NCI-H1436 (cell line): Measurements from ENCODE around the gene PDE4D.
A peak's percentile ranks its signal among the peaks of the same experiment; 100 is the strongest.

ENCODE experiments used
- DNase-seq: peaks from one replicate; lab custom pipeline; 2025; lab: John Stamatoyannopoulos, UW

Gene PDE4D

DNA sequence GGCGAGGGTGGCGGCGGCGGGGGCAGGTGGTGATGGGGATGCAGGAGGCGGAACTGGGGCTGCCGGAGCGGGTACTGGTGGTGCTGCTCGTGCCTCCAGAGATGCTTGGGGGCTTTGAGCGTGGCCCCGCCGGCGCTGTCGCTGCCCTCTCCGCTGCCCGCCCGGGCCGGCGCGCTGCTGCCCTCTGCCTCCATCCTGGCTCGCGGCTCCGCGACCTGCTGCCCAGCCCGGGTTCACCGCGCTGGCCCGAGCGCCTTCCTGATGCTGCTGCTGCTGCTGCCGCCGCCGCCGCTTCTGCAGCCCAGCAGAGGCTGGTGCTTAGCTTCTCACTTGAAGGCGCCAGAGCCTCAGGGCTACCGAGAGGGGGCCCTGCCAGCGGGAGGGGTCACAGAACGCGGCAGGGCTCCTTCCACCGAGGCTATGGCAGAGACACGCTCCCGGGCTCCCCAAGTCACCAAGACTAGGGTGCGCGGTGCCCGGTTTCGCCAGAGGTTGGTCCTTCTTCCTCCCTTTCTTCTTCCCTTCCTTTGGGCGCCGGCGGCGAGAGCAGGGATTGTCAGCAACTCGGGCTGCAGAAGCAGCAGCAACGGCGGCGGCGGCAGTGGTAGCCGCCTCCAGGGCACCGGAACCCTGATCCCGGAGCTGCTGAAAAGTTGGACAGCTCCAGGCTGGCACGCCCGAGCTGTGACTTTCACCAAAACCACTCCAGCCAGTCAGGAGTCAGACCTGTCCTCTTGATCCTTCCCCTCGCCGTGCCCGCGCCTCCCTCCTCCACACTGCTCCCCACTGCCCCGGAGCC is at the start of gene PDE4D:
Gene PDE4D, minus strand, starts transcription at position 298 of the 799 bp plus-strand sequence.
- peak; percentile 10 for DNase-seq

DNA sequence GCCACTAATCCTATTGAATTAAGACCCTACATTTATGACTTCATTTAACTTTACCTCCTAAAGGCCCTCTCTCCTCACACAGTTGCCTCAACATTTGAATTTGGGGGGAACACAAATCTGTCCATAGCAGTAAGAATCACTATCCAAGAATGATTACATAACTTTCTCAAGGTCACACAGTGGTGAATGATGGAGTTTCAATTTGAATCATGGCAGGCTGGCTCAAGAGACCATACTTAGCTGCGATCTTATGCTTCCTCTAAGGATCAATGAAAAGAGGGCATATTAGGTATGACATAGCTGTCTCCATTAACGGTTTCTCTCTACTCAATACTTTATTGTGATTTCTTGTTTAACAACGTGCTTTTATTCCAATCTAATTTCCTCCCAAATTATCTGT is 44.1 kb upstream of the PDE4D start:
- DNase-seq: no peak

DNA sequence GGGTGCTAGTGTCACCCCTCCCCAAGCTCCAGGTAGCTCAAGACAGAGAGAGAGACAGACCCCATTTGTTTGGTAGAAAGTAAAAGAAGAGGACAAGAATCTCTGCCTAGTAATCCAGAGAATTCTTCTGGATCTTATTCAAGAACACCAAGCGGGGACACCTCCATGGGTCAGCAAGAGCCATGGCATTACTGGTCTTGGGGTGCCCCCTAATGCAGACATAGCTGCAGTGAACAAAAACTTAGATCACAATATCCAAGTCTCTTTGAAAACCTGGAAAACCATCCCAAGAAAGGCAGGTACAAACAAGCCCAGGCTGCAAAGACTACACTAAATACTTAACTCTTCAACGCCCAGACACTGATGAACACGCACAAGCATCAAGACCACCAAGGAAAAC is 29.9 kb upstream of the PDE4D start:
- no peak for DNase-seq

DNA sequence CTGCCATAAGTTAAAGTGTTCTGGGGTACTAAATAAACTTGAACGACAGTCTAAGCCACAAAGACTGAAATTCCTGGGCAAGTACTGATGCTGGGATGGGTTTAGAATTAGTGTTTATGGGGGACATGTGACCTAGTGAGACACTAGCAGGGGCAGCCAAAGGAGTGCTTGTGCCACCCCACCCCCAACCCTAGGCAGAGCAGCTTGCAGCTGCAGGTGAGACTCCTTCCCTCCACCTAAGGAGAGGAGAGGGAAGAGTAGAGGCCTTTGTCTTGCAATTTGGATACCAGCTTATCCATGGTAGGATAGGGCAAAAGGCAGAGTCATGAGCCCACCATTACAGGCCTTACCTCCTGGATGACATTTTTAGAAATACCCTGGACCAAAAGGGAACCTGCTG is 28.7 kb upstream of the PDE4D start:
- DNase-seq: no peak

DNA sequence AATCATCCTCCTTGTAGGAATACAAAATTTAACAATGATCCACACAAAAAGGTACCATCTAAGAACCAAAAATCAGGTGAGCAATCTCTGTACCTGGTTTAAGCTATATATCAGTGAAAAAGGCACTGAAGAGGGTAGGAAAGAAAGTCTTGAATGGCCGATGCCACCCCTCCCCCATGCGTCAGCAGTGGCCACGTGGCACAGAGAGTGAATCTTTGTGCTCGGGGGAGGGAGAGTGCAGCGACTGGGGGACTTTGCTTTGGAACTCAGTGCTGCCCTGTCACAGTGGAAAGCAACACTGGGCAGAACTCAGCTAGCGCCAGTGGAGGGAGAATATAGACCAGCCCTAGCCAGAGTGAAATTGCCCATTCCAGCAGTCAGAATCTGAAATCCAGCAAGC is 28.3 kb upstream of the PDE4D start:
- DNase-seq: no peak

DNA sequence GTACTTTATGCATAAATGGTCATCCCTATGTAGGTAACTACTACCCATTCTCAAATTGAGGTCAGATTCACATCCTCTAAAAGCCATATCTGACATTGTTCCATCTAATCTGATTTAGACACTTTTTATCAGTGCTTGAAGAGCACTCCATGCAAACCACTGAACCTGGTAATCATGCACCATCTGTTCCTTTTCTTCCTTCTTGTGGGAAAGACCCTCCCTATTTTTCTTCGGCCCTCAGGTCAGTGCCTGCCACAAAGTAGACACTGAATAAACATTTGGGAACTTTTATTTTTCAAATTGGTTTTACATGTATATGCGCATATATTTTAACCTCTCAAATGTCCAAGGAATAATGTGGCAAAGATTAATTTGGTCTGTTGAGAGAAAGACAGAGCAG is 26.0 kb upstream of the PDE4D start:
- no peak for DNase-seq

DNA sequence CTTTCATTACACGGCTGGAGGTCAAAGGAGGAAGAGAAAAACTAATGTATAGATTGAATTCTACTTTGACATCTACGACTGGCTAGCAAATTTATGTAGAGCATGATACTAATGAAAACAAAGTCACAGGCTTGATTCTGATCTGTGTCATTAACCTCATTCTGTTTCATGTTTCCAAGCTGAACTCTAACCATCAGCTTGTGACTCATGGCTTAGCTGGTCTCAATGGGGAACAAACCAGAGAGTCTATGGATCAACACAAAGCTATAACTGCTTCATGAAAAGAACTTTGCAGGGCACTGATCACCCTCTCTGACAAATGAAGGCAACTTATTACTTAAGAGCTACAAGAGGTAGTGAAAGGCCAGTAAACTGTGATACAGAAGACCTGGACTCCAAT is 23.6 kb upstream of the PDE4D start:
- no peak for DNase-seq

DNA sequence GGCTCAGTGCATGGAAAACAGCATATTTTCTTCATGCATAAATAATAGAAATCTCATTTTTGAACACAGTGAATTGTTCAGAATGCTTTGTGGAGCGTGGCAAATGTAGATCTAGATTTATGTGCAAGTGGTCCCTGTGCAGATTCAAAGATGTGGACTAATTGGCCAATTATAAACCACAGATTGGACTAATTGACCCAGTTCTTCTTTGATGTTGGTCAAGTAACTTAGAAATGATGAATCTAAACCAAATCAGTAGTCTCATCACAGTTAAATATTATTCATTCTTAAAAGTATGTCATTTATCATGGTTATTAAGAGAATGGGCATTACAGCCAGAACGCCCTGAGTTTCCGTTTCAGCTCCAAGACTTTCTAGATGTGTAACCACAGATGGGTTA is 11.7 kb upstream of the PDE4D start:
- no peak for DNase-seq

DNA sequence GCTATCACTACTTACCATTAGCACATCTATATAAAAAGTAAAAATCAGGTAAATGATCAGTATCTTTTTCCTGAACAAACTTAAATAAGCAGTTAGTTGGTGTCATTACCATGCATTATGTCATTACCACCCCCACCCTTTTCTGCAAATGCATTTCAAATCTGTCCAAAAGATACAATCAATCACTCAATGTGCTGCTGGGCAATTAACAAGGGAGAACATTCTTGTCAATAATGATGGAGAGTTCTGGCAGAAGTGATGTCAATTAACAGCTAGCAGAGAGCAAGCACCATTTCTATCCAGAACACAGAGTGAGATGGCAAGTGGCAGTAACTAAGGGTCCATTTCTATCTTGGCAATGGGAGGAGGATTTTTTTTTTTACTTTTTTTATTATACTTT is 3.5 kb upstream of the PDE4D start:
- no peak for DNase-seq

DNA sequence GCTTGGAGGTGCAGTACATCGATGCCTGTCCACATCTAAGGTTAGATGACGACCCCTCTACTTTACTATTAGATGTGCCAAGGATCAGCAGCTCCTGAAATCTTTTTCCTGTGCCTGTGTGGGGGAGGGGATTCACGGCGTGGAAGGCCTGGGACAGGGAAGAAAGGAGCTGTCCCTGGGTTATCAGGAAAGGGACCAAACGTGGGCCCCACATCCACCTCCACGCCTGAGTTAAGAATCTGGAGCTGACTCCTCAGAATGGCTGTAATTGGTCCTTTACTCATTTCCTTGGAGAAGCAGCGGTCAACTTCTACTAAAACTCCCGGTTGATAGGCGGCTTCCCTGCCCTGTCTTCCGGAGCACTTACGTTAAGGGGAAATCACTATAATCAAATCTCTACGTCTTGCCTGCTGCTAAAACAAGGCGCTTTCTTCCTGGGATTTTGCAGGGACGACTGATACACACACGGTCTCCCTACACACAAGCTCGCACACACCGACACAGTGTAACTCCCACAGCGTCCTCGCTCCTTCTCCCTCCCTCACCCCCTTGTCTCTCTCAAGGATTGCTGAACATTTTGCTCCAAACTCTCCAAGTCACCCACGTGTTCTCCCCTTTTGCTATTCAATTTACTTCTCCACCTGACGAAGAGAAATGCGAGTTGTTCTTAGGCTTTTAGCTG is 1.4 kb downstream of the PDE4D start:
- no peak for DNase-seq

DNA sequence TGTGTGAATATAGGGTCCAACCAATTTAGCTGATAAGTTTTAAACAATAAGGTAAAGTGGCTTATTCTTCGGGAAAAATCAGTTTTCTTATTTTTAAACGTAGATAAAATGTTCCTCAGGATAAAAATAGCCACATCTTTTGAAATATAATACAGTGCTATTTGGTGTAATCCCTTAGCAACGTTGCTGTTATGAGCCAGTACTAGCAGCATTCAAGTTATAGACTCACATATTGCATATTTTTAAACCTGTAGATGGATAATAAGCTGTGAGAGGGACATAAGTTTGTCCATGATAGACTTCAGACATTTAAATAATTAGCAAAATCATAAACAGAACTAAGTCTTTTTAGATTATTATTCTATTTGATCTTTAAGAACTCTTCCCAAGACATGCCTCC is 6.3 kb downstream of the PDE4D start:
- no peak for DNase-seq

DNA sequence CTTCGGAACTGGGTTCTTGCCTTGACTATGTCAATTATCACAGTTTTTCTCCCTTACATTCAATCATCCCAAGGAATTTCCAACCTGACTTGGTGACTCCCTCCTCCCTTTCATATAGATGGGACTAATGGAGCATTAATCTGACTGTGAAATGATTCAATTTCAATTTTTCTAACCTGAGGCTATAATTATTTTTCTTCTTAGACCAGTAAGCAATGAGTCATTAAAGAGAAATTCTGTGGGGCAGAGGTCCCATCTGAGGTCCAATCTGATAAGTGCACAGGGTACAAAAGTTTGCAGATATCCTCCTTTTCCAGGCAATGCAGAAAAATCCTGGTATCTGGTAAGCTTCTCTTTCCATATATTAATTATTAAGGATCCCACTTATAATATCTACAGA is 18.9 kb downstream of the PDE4D start:
- DNase-seq: no peak

DNA sequence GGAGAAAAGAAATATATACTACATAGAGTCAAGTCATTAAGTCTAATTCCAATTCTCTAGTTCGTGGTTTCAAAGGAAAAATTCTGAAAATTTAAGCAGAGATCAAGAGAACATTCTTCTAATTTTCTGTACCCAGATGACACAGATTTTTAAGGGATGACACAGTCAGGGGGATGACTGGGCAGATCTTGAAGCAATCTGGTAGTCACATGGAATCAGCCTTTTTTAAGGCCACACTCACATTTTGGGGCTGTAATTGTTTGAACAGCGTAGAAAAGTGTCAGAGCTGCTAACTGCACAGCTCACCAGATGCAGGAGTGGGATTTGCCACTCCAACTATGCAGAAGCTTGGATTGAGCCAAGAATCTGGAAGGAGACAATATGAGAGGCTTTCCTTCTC is 20.4 kb downstream of the PDE4D start:
- DNase-seq: no peak

DNA sequence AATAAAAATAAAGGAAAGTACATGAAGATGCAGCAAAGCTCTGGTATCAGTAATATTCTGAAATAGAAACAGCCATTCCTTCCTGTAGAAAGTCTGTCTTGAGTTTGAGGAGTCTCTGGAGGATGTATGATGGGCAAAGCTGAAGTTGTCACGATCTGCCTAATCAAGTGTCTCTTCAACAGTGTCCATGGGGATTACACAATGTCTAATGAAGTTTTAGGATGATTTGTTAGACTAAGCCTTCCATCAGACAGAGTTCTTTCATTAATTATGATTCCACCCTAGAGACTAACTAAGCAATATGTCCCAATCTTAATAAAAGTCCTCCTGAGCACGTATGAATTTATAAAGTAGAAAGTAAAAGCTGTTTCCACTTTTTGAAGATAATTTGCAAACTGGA is 26.9 kb downstream of the PDE4D start:
- DNase-seq: no peak

DNA sequence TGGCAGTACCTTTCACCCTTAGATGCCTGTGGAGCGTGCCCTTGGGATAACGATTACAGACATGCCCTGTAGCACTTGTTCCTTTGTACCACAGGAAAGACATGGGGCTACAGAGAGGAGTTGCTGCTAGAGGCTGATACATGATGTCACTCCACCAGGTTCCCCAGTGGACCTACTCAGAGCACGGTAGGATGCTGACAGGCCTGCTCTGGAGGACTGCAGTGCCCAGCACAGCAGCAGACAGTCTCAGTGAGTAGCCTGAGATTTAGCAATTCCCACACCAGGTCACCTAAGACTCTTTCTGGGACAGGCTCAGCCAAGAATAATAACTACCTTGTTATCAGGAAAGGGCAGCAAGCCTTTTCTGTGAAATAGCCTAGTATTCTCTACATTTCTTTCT is 28.8 kb downstream of the PDE4D start:
- DNase-seq: no peak

DNA sequence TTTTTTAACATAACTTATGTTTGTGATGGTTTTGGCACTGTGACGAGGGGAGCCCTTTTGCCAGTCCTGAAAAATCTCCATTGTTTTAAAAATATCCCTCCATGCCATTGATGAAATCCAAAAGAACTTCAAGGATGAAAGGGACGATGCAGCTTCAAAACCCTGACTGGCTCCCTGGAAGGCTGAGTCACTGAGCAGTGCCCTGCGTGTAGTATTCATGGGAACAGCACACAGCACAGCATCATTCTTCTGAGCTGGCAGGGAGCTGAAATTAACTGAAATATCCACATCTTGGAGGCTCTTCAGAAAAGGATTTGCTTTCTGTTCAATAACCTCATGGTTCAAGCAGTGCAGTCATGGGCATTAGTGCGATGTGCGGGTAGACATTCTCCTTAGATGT is 29.7 kb downstream of the PDE4D start:
- DNase-seq: no peak

DNA sequence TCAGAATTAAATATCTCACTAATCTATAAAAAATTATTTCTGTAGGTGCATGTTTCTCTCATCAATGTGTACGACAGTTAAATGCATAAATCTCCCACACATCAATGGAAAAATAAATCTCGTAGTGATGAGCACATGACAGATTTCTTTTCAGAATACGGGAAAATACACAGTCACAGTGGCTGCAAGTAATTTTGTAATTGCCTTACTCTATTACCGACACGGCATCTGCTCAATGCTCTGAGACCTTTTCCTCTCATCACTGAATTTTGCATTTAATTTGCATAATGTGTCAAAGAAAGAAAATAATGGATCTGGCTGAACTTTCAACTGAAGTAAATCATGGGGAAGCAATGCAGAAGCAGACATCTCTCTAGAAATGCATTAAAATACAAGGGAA is 37.2 kb downstream of the PDE4D start:
- no peak for DNase-seq

DNA sequence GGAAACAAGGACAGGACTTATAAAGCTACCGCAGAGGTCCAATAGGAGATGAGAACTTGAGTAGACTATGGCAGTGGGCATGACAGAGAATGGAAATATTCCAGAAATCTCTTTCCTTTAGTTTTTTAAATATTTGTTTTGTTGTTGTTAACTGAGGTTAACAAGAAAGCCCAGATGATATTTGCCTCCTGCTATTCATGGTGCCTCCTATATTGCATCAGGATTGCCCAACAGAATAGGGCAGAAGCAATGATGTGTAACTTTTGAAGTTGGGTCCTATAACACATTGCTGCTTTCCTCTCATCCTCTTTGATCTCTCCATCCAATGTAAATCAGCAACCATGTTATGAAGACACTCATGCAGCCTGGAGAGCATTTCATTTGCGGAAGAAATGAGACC is 42.8 kb downstream of the PDE4D start:
- DNase-seq: no peak

DNA sequence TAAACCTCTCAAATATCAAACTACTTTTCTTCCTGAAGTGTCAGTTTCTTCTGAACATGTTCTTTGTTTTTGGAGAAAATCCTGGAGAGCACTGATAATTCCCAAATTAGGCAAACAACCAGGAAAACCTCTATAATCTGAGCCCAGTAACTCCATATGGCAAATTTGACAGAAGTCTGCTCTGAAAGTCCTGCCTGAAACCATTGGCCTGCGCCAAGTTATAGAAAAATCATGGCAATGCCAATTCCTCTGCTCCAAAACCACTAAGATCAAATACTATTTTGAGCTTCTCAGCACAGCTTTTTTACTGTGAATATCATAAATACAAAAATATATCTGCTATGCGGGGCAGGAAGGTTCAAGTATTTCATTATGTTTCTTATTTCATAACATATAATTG is 45.9 kb downstream of the PDE4D start:
- DNase-seq: no peak

DNA sequence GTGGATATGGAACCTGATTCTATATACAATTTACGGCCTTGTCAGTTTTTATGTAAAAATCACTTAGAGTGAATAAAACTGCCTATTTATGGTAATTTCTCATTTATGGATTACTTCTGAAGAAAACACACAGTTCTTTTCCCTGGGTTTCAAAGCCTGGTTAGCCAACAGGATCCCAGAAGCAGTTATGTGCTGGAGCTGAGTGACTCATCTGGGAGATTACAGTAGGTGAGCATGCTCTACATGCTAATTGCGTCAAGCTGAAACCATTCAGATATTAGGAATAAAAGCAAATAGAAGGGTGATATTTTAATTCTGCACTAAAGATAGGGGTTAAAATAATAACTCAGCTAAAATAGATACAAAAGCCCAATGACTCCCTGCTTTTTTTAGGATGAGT is 47.8 kb downstream of the PDE4D start:
- no peak for DNase-seq

DNA sequence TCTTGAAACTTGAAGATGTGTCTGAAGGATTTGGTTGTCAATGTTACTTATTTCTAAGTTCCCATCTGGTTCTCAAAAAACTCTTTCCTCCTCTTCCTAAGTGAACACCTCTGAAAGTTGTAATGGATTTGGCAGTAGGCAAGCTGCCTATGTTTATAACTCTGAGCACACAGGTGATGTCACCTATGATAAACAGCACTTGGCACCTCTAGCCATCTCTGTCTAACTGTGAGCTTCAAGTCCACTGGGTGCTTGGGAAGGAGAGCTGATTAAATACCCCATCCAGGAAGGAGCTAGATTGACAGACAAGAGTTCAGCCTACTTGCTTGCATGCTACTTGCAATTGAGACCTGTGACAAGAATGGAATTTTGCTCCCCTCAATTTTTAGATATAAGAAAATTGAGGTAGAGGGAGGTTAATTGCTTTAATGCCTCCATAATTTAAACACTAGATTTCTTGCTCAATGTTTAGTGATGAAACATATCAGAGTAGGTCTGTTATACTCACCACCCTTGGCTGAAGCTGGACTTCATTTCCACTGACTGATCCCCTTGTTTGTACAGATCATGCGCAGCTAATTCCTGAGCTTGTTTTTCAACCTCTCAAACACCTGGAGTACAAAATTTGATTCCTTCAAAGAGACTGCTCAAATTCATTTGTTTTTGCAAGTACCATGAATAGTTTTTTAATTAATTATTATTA is 49.9 kb downstream of the PDE4D start:
- no peak for DNase-seq

DNA sequence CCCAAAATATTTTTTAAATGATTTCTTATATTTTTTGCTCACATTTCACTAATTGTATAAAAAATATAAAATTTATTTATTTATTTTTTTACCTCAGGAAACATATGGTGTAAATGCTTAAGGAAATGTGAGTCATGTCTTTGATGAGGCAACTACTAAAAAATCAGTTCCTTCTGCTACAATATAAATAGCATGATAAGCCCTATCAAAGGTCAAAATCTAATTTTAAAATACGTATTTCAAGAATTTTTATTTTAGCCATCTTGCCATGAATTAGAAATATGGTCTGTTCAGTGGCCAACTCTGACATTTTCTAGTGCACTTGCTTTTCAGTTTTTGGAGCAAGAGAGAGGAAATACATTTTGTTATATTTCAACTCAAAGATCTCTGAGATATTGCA is 50.5 kb downstream of the PDE4D start:
- no peak for DNase-seq

DNA sequence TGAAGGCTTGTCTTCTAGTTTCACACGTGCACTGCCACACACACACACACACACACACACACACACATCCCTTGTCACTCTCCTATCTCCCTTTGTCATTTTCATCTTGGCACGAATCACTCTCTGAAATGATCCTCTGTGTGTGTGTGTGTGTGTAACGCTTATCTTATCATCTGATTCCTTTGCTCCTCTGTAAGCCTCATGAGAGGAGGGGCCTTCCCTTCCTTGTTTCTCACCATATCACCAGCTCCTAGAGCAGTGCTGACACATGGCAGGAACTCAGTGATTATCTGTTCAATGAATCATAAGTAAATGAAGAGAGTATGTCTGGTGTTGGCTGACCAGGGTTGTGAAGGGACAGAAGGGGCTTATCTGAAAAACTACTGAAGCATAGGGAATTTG is 53.3 kb downstream of the PDE4D start:
- no peak for DNase-seq
